HG02973 (cell line): ENCODE measurements around the gene NKX1-2.
A peak's percentile ranks its signal among the peaks of the same experiment; 100 is the strongest.

ENCODE experiments used
- ATAC-seq: cut with Tn5 transposase; IDR thresholded peaks from one replicate; pipeline ENCODE4 v1.9.1; 2021; ENCODE audit warnings: moderate library complexity; ENCODE audit not compliant: unreplicated experiment

The NKX1-2 gene

DNA sequence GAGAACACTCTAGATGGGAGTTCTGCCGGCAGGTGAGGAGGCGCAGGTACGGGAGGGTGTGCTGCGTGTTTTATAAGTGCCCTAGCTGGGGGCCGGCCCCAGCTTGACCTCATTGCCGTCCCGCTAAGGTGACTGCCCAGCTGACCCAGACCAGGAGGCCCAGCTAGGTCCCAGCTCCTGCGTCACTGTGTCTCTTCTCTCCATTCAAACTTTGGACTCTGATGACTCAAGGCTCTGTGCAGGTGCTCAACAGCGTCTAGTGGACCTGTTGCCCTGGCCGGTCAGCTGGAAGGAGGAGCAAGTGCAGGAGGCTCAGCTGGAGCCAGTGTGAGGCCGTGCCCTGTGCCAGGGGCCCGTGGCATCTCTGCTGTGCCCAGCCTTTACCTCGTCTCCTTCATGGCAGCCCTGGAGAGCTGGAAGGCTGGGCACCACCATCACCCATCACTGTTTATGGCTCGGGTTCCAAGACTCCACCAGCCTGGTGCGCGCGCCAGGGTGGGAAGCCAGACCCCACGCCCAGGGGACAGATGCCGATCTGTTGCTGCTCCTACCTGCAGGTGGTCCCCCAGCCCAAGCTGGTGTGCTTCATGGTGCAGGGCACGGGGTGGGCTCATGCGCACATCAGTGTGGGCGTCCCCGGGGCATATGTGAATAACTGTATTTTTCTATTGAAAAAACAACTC lies 26.3 kb upstream of the NKX1-2 start:
- ATAC-seq: no peak

DNA sequence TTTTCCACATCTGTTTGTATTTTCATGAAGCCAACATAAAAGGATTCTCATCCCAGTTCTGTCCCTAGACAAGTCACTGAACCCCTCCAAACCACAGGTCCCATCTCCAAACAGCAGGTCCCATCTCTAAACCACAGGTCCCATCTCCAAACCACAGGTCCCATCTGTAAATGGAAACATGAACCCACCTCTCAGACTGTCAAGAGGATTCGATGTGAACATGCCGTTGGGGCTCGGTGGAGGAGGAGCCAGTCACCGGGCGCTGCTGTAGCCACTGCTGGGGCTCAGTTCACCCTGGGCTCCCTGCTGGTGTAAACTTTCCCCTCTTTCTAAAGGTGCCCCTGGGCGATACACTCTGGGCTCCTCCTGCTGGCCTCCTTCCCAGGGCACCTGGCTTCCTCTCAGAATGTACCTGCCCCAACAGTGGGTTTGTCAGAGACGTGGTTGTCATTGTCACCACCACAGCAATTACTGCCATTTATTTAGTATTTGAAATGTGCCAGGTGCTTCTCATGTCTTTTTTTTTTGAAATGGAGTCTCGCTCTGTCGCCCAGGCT lies 24.8 kb upstream of the NKX1-2 start:
- no peak for ATAC-seq

DNA sequence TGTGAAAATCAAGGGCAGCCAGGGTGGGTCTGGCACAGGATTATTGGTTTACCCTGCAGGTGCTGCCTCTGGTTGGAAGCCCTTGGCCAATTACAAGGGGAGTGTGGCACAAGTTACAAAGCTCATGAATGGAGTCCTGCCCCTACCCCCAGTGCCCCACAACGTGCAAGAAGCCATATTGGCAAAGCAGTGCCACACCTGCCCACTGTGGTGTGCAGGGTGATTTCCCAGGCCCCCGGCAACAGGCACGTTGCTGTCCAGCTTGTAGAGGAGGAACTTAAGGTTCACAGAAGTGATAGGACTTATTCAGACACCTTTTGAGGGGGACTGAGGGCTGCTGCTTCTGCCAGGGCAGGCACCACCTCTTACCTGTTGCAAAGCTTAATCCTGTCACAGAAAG lies 23.2 kb upstream of the NKX1-2 start:
- ATAC-seq: no peak

DNA sequence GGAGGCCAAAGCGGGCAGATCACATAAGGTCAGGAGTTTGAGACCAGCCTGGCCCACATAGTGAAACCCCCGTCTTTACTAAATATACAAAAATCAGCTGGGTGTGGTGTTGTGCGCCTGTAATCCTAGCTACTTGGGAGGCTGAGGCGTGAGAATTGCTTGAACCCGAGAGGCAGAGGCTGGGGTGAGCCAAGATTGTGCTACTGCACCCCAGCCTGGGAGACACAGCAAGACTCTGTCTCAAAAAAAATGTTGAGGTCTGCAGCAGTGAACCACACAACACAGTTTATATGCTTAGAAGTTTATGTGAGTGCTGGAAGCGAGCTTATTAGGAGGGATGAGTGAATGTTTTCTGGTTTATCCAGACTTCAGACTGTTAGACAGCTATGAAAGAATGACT lies 22.2 kb upstream of the NKX1-2 start:
- no peak for ATAC-seq

DNA sequence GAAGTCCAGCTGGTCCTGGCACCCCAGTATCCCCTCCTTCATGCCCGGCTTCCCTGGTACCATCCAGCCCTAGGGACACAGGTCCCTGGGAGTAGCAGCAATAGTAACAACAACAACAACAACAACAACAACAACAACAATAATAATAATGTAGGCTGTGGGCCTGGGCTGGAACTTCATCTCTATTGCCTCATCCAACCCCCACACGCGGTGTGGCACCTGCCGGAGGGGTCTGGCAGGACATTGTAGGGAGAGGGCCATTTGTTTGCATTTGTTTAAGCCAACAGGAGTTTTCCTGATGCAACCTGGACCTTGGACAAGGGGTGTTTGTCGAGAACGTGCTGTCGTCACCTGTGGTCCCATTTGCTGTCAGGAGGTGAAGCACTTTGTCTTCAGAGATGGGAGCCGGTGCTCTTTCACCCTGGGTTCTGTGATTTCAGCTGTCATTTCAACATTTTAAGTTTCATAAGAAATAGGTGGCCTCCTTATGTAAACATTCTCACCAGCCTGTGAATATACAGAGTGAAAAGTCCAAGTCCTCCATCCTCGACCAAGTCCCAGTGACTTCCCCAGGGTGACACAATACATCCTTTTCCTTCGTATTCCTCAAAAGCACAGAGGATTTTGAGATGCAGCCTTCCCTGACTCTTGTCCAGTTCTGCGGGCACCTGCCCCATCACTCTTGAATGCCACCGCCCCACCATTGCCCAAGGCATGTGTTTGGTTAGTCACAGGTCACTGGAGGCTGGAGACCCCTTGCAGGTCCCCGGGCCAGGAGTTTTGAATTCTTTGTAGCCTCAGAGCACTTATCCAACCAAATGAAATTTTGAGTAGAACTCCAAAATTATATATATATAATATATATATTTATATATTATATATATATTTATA lies 21.0 kb upstream of the NKX1-2 start:
- ATAC-seq: no peak

DNA sequence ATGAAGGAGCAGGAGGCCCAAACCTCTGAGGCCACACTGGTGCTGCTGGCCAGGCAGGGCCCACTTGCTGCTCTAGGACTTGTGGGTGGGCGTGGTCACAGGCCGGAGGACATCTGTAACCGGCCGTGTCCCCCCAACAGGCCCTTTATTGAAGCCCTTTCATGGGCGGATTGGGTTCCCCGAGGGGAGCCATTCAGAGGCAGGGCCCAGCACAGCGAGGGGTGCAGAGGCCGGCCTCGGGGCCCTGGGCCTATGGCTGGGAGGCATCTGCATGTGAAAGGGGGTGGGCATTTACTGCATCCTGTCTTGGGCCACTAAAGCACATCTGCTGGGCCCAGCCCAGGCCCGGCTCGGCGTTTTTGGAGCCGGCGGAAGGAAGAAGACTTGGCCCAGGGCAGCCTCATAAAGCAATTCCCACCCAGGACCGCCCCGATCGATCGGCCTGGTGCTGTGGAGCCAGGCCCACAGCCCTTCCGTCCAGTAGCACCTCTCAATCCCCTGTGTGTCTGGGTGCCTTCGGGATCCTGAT lies 20.2 kb upstream of the NKX1-2 start:
- no peak for ATAC-seq

DNA sequence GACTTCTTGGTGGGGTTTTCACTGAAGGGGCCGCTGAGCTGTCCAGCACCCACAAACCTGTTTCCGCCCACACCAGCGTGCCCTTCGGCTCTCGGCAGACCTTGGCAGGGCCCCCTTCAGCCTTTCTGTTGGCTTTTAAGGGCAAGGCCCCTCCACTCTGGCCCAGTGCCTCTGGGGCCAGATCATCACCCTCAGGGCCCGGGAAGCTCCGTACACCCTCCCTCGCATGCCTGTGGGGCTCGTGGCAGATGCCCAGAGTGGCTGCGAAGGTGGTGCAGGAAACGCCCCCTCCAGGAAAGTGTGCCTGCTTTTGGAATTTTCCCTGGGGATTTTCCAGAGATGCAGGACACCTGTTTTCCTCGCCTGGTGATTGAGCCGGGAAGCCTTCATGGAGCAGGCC lies 18.8 kb upstream of the NKX1-2 start:
- no peak for ATAC-seq

DNA sequence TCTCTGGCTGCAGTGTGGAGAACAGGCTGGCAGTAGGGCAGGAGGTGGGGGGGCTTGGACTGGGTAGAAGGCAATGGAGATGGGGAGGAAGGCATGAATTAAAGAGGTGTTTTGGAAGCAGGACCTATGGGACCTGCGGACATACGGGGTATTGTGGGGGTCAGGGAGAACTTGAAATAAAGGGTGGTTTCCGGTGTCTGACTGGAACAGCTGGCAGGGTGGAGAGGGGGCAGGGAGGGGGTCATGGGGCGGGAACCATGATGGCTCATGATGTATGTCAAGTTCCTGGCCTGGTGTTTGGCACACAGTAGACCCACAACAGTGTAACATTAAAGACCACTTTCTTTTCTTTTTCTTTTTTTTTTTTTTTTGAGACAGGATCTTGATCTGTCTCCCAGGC lies 17.3 kb upstream of the NKX1-2 start:
- no peak for ATAC-seq

DNA sequence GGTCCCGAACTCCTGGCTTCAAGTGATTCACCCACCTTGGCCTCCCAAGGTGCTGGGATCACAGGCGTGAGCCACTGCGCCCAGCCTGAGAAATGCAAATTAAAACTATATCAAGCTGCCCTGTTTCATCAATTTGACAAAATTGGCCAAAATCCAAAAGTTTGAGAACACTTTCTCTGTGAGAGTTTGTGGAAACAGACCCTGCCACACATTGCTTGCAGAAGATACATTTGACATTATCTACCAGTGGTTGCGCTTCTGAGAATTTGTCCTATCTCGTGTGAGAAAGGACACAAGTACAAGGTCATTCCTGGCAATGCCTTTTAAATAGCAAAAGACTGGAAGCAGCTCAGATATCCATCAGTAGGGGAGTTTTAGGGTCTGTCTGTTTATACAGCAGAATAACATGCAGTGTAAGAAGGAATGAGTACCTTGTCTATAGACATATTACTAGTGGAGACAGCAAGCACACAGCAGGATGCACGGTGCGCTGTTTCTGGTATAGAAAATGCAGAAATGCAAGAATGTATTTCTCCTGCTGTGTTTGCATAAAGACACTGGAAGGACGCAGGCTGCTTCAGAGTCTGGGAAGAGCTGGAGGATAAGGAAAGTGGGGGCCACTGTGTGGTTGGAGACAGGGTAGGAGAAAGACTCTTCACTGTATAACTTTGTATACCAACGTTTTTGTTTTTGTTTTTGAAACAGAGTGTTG lies 16.1 kb upstream of the NKX1-2 start:
- ATAC-seq: no peak

DNA sequence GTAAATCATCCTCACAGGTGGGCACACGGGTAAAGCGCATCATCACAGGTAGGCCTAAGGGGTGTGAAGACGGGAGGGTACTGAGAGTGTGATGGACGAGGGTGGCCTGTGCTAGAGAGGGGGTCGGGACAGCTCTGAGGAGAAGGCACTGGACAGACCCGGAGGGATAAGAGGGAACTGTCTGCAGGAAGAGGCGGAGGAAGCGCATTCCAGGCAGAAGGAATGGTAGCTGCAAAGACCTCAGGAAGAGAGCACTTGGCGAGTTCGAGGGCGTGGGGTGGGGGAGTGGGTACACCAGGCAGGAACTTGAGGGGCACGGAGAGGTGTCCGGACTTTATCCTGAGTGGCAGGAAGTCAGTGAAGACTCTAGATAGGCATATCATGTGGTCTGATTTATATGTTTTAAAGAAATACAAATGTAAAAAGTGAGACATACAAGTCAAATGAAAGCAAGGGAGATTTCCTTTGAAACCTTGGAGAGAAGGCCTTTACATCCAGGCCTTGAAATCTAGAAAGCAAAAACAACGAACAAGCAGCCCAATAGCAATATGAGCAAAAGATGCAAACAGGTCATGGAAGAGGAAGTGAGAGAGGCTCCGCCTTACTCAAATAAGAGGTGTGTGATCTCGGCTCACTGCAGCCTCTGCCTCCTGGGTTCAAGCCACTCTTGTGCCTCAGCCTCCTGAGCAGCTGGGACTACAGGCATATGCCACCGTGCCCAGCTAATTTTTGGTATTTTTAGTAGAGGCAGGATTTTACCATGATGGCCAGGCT lies 15.4 kb upstream of the NKX1-2 start:
- ATAC-seq: peak; percentile 31

DNA sequence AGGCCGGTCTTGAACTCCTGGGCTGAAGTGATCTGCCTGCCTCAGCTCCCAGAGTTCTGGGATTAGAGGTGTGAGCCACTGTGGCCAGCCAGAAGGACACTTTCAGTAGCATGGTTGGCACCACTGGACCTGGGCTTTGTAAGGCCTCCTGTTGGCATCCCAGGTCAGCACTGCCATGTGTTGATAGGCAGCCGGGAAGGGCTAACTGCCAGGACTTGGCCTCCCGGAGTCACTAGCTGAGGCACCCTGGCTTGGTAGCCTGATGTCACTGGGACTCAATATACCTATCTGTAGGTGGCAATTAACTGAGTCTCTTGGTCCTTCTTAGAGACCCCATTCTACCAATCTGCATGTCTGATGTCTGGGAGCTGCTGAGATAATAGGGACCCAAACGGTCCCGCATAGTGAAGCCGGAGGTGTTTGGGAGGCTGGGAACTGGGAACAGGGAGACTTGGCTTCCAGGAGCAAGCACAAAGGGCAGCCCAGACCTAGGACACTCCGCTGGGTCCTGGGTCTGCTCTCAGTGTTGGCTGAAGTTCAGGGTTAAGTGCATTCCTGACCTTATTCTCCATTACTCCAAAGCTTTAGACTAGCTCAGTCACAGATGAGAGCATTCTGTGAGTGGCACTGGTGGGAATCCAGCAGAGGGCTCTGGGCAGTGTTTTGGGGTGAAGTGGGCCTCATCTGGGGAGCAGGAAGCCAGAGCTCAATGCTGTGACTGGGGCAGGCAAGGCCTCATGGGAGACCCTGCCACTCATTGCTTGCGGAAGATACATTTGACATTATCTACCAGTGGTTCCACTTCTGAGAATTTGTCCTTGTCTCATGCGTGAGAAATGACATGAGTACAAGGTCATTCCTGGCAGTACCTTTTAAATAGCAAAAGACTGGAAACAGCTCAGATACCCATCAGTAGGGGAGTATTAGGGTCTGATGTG lies 14.5 kb upstream of the NKX1-2 start:
- no peak for ATAC-seq

DNA sequence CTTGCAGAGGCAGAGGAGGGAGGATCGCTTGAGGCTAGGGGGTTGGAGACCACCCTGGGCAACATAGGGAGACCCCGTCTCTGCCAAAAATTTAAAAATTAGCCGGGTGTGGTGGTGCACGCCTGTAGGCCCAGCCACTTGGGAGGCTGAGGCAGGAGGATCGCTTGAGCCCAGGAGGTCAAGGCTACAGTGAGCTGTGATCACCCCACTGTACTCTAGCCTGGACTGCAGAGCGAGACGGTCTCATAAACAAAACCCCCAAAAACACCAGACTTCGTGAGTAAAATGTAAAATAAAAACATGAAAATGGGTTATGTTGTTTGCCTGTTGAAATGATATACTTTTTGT lies 12.5 kb upstream of the NKX1-2 start:
- no peak for ATAC-seq

DNA sequence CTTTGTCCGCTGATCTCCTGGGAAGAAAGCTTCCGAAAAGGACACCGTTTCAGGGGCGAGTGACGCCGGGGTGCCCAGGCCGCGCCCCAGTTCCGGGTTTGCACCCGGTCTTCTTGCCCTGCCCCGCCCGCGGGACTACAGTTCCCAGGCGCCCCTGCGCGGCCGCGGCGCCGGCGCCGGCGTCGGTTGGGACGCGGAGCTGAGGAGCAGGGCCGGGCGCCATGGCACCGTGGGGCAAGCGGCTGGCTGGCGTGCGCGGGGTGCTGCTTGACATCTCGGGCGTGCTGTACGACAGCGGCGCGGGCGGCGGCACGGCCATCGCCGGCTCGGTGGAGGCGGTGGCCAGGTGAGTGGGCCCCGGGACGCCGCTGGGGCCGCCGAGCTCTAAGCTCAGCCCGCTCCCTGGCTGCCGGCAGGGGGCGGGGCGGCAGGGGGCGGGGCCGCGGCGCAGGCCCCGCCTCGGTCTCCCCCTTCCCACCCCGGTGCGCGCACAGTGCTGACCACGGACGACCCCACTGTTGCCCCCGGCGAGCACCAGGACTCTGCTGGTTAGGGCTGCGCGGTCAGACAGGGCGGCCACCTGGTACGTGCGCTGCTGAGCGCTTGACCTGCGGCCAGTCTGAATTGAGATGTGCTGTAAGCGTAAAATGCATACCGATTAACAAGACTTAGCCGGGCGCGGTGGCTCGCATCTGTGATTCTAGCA lies 12.0 kb upstream of the NKX1-2 start, which contains the start of gene LHPP:
TSS of gene LHPP (plus strand) at position 182 of the 706 bp plus-strand sequence. CDS start at position 222, 40 bp downstream.
- ATAC-seq: peak; percentile 95

DNA sequence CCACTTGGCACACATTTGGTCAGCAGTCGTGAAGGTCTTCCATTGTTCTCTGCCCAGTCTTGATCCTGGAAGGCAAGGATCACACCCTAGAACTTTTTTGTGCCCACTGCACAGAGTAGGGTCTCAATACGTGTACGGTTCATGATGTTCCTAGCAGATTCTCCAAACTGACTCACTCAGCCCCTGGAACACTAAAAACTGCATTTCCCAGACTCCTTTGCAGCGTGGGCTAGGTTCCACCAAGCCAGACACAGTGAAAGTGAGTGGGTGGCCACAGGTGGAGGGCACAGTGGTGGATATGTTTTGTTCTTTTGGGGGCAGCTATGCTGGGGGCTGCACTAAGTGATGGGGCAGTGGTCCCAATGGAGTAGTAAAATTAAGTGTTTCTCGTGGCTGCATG lies 10.3 kb upstream of the NKX1-2 start:
- no peak for ATAC-seq

DNA sequence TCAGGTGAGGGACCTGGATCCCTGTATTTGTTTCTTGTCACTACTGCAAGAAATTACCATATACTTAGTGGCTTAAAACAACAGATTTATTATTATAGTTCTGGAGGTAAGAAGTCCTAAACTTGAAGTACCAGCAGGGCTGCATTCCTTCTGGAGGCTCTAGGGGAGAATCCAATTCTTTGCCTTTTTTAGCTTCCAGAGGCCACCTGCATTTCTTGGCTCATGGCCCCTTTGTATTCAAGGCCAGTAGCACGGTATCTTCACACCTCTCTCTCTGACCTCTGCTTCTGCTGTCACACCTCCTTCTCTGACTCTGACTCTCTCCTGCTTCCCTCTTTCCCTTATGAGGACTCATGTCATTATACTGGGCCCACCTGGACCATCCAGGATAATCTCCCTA lies 9.6 kb upstream of the NKX1-2 start:
- no peak for ATAC-seq

DNA sequence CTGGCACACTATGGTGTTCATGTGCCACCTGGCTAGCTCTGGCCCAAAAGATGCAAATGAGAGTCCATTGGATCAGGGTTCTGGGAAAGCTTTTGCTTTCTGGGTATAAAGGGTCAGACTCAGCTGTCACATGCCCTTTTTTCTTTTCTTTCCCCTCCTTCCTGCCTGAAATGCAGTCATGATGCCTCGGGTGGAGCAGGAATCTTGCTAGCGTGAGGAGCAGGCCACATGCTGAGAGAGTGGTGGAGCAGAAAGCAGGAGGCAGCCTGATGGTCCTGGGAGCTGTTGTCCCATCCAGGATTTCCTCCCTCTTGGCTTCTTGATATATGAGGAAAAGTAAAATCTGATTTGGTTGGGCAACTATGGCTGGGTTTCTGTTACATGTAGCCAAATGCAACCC lies 9.1 kb upstream of the NKX1-2 start:
- ATAC-seq: no peak

DNA sequence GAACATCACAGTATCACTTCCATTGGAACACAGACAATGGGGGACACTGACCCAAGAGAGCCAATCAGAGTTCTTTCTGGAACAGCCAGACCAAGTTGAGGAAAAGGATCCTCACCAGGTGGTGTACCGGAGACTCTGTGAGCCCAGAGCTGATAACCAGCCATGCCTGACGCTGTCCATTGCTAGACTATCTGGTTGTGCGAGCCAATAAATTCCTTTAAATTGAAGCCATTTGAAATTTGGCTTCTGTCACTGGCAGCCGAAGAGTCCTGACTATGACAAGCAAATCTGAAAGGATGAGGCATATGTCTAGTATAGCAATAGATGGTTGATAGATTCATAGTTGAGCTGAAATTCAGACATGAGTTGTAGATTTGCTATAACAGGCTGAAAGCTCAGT lies 8.6 kb upstream of the NKX1-2 start:
- no peak for ATAC-seq

DNA sequence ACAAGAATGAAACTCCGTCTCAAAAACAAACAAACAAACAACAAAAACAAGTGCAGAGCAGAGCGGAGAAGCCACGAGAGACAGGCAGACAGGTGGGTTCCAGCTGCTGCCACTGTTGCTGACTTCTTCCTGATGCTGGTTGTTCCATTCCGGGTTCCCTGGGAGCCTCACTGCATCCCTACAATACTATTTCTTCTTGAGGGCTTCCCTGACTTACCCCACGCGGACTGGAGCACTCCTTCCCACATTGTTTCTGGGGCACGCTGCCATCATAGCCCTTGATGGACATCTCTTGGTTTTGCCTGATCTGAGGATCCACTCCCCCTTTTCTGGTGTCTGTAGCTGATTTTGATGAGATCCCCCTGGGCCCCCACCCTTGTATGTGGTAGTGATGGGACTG lies 5.6 kb upstream of the NKX1-2 start:
- ATAC-seq: no peak
